ENCODE data around the gene CTCFL.

DNA sequence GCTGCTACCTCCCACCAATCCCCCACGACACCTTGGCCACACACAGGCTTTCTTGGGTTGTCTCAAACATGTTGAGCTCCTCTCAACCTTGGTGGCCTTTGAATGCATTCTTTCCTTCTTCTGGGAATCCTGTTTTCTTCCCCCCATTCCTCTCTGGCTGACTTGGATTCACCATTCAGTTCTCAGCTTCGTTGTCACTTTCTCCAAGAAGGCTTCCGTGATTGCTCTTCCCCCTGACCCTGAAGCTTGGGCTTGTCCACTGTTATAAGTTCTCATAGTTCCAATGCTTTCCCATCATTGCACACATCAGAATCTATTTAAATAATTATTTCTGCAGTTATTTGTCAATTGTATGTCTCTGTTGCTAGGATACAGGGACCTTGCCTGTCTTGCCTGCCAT, 69.6 kb downstream of the CTCFL start:
- TF ChIP-seq SP4 (CRISPR knock-in tag; IDR thresholded peaks at IDR 0.05), result no peak
- TF ChIP-seq SKIL (CRISPR knock-in tag; IDR thresholded peaks at IDR 0.05; ENCODE audit: borderline replicate concordance), result no peak
- TF ChIP-seq, protein P1, sequence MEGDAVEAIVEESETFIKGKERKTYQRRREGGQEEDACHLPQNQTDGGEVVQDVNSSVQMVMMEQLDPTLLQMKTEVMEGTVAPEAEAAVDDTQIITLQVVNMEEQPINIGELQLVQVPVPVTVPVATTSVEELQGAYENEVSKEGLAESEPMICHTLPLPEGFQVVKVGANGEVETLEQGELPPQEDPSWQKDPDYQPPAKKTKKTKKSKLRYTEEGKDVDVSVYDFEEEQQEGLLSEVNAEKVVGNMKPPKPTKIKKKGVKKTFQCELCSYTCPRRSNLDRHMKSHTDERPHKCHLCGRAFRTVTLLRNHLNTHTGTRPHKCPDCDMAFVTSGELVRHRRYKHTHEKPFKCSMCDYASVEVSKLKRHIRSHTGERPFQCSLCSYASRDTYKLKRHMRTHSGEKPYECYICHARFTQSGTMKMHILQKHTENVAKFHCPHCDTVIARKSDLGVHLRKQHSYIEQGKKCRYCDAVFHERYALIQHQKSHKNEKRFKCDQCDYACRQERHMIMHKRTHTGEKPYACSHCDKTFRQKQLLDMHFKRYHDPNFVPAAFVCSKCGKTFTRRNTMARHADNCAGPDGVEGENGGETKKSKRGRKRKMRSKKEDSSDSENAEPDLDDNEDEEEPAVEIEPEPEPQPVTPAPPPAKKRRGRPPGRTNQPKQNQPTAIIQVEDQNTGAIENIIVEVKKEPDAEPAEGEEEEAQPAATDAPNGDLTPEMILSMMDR (CRISPR knock-in tag; IDR thresholded peaks at IDR 0.05), result no peak
- TF ChIP-seq TAF15 (IDR thresholded peaks at IDR 0.05; ENCODE audit: low read depth, low read length, poor library complexity, severe bottlenecking), result no peak
